DND-41 (cell line): Measurements from ENCODE around the gene TFIP11.

Experiments
- EZH2 ChIP-seq: IDR thresholded peaks from 3 replicates; pipeline ENCODE4 v1.6.1; 2012; ENCODE audit warnings: borderline replicate concordance, low read depth, mild to moderate bottlenecking, moderate library complexity, low read length, inconsistent platforms; ENCODE audit not compliant: severe bottlenecking
- TF ChIP-seq, protein P1 (sequence below): IDR thresholded peaks from 2 replicates; pipeline ENCODE4 v1.5.1; 2012; ENCODE audit warnings: borderline replicate concordance, low read length, moderate library complexity, mild to moderate bottlenecking; ENCODE audit not compliant: poor library complexity, severe bottlenecking; ENCODE audit errors: extremely low read depth

- TF ChIP-seq, protein P1, sequence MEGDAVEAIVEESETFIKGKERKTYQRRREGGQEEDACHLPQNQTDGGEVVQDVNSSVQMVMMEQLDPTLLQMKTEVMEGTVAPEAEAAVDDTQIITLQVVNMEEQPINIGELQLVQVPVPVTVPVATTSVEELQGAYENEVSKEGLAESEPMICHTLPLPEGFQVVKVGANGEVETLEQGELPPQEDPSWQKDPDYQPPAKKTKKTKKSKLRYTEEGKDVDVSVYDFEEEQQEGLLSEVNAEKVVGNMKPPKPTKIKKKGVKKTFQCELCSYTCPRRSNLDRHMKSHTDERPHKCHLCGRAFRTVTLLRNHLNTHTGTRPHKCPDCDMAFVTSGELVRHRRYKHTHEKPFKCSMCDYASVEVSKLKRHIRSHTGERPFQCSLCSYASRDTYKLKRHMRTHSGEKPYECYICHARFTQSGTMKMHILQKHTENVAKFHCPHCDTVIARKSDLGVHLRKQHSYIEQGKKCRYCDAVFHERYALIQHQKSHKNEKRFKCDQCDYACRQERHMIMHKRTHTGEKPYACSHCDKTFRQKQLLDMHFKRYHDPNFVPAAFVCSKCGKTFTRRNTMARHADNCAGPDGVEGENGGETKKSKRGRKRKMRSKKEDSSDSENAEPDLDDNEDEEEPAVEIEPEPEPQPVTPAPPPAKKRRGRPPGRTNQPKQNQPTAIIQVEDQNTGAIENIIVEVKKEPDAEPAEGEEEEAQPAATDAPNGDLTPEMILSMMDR: no peak
- TF ChIP-seq EZH2: no peak
Observed at GRCh38 chr22:26462051-26462450, 50.2 kb downstream of the TFIP11 start.
